Ovary (tissue), 9 donors: ENCODE data around the gene TMEM120B. TPM values are rescaled to one million over a fixed set of nuclear protein-coding genes. Genes with fewer than 3 reads are reported as not detected.
A peak's percentile ranks its signal among the peaks of the same experiment; 100 is the strongest.
"Not testable (repeated sequence)": the region's sequence is repeated elsewhere in the genome, so short reads cannot be mapped to it uniquely, and the experiment has no call there.

Source experiments
- DNase-seq, 5 donors: peaks; one replicate each; pipeline ENCODE4 v3.0.0-alpha.2; 2019 to 2020
- H3K27ac ChIP-seq, 2 donors: fragments of 200-600 bp; one replicate each; pipeline versions ENCODE4 v1.5.1 to v1.8.0; 2019 to 2022
- H3K27me3 ChIP-seq: fragments of 200-600 bp; one replicate; pipeline ENCODE4 v1.8.0; 2022
- H3K36me3 ChIP-seq: fragments of 200-600 bp; sonication (generic); one replicate; pipeline ENCODE4 v1.5.1; 2019
- H3K4me1 ChIP-seq: one replicate; pipeline ENCODE4 v1.8.1; 2013; ENCODE audit warnings: mild to moderate bottlenecking, moderate library complexity; ENCODE audit not compliant: insufficient read depth
- H3K4me3 ChIP-seq: fragments of 200-600 bp; sonication (generic); one replicate; pipeline ENCODE4 v1.5.1; 2017
- H3K9me3 ChIP-seq, 2 donors: fragments of 200-600 bp in 1 of 2; sonication (generic) in 1 of 2; one replicate each; pipeline versions ENCODE4 v1.5.1 to v1.8.1; 2013 to 2019; ENCODE audit warnings: mild to moderate bottlenecking in 1 of 2, moderate library complexity in 1 of 2
- EP300 ChIP-seq: sonication (generic); formaldehyde crosslinking; IDR thresholded peaks from one replicate; pipeline ENCODE4 v1.6.1; 2017; ENCODE audit warnings: antibody characterized with exemption
- POLR2A ChIP-seq: fragments of 450-650 bp; IDR thresholded peaks from one replicate; pipeline ENCODE4 v1.6.1; 2017; ENCODE audit warnings: antibody characterized with exemption, mild to moderate bottlenecking, moderate library complexity
- WGBS, 3 donors: extraction: QIAGEN DNeasy Blood & Tissue Kit in 1 of 3; methylation state at CpG; one replicate each; pipeline versions ENCODE4 v1.1.5 to v1.1.7; 2013 to 2017; 5-methylcytosine and 5-hydroxymethylcytosine counted together
- intact Hi-C, 4 donors: fragments of 100-400 bp; cut with DNase I; formaldehyde crosslinking; loops; one replicate each; pipeline versions ENCODE4 v1.11.0 to v1.15.1; 2022 to 2023
- polyA plus RNA-seq, 2 donors: library from polyadenylated mRNA; stranded (reverse); fragments of 200-250 nt in 1 of 2; fragments of 350-450 nt in 1 of 2; fragmentation: Illumina TruSeq in 1 of 2; extraction: RNeasy Lipid Tissue Mini Kit (QIAGEN cat#74804) in 1 of 2; gene quantifications; one replicate each; pipeline ENCODE4 v1.2.3, GENCODE V29; 2013 to 2014
- total RNA-seq, 7 donors: library from RNA; depleted of rRNA in 2 of 7; stranded (reverse); fragments of >200 nt in 2 of 7; fragmentation: NEBNext Ultra II Directional in 3 of 7; extraction: Animal tissue kit (Norgen Biotek cat#: 25700) in 3 of 7; gene quantifications; one replicate each; pipeline versions ENCODE4 v1.1.0 to v1.2.4, GENCODE V29; 2016 to 2023
- TF ChIP-seq, protein P1 (sequence below), 3 donors: fragments of 450-650 bp in 2 of 3; fragments of 200-600 bp in 1 of 3; IDR thresholded peaks; one replicate each; pipeline versions ENCODE4 v1.5.1 to v1.8.0; 2016 to 2022; ENCODE audit warnings: antibody characterized with exemption in 3 of 3, mild to moderate bottlenecking in 1 of 3
- donor health status: DM: no; HTN: no; CAD: no; lungs with moderate emphysema.
- donor health status: DM: no; HTN: no; CAD: no.
- donor health status: Bipolar disorder and iron deficiency.
- donor health status: DM: yes; HTN: yes; CAD: no.
- donor health status: DM: no; HTN: no; CAD: no.
- donor health status: DM: yes; HTN: yes; CAD: no.

Gene TMEM120B
- total and polyA plus RNA-seq, 9 donors = 2.0 to 15.3 (median 7.1) TPM

DNA sequence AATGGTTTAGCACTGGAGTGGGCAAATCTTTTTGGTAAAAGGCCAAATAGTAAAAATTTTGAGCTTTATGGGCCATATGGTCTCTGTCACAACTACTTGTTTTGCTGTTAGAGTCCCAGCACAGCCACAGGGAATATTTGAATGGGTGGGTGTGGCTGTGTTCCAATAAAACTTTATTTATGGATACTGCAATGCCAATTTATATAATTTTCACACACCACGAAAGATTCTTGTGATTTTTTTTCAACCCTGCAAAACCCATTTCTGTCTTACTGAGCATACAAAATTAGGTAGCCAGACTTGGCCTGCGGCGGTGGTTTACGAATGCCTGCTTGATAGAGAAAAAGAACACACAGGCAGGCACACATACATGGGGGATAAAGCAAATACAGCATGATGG is 28.3 kb downstream of the TMEM120B start:
- 79 to 86% (median 80%) methylated on average over 4 of the region's 4 CpGs for WGBS, 3 donors
- intact Hi-C loops = no loop called here
- Histone ChIP-seq H3K36me3 (no peaks in the 10 kb centered on the region), H3K27me3 (no peaks in the 10 kb centered on the region), H3K9me3 (no peaks in the 10 kb centered on the region), H3K4me3 (no peak overlapping the region), H3K4me1 (peaks cover 5% of the 10 kb centered on the region), H3K27ac (no peak overlapping the region)
- DNase-seq = no peak
- TF ChIP-seq, protein P1, sequence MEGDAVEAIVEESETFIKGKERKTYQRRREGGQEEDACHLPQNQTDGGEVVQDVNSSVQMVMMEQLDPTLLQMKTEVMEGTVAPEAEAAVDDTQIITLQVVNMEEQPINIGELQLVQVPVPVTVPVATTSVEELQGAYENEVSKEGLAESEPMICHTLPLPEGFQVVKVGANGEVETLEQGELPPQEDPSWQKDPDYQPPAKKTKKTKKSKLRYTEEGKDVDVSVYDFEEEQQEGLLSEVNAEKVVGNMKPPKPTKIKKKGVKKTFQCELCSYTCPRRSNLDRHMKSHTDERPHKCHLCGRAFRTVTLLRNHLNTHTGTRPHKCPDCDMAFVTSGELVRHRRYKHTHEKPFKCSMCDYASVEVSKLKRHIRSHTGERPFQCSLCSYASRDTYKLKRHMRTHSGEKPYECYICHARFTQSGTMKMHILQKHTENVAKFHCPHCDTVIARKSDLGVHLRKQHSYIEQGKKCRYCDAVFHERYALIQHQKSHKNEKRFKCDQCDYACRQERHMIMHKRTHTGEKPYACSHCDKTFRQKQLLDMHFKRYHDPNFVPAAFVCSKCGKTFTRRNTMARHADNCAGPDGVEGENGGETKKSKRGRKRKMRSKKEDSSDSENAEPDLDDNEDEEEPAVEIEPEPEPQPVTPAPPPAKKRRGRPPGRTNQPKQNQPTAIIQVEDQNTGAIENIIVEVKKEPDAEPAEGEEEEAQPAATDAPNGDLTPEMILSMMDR (IDR thresholded peaks at IDR 0.05) = no peak
- no peak for TF ChIP-seq POLR2A
- TF ChIP-seq EP300 = no peak

DNA sequence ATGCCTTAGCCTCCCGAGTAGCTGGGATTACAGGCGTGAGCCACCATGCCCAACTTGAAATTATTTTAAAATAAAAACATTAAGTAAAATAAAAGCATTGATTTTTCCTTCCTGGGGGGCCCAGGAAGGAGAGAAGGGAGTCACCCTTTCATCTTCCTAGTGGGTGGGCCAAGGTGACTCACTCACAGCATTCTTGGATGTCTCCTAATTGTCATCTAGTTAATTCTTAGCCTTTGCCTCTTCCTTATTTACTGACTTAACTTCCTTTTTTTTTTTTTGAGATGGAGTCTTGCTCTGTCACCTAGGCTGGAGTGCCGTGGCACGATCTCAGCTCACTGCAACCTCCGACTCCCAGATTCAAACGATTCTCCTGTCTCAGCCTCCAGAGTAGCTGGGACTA is 29.2 kb downstream of the TMEM120B start:
- TF ChIP-seq EP300 = no peak
- TF ChIP-seq, protein P1 (IDR thresholded peaks at IDR 0.05) = no peak
- no peak for TF ChIP-seq POLR2A
- WGBS, 3 donors = 85 to 89% (median 86%) methylated on average over 6 of the region's 6 CpGs

GRCh38 chr12:121745545-121745944 is 33.0 kb downstream of the TMEM120B start:
- H3K4me1 ChIP-seq = peaks cover 18% of the 10 kb centered on the region
- H3K36me3 ChIP-seq, H3K27ac ChIP-seq, H3K4me3 ChIP-seq, H3K27me3 ChIP-seq, H3K9me3 ChIP-seq, intact Hi-C loops, DNase-seq: not testable (repeated sequence)
- 86 to 93% (median 92%) methylated on average over 5 of the region's 5 CpGs for WGBS, 3 donors

More for the DNA sequence above, 29.2 kb downstream of the TMEM120B start:
- Histone ChIP-seq H3K27ac (no peak overlapping the region), H3K9me3 (no peaks in the 10 kb centered on the region), H3K27me3 (no peaks in the 10 kb centered on the region), H3K4me3 (no peak overlapping the region), H3K36me3 (no peaks in the 10 kb centered on the region), H3K4me1 (peaks cover 5% of the 10 kb centered on the region)
- intact Hi-C loops = no loop called here
- no peak for DNase-seq

GRCh38 chr12:121748218-121748570 is 35.6 kb downstream of the TMEM120B start:
- Histone ChIP-seq H3K4me1 (peaks cover 13% of the 10 kb centered on the region), H3K27ac (peak overlapping the region in 1 of 2 donors; percentile 38), H3K36me3 (no peaks in the 10 kb centered on the region), H3K9me3 (no peaks in the 10 kb centered on the region), H3K4me3 (no peak overlapping the region), H3K27me3 (no peaks in the 10 kb centered on the region)
- WGBS, 3 donors = 45 to 66% (median 51%) methylated on average over 12 to 13 of the region's 13 CpGs
- peak in 2 of 5 donors; percentile 49 to 52 for DNase-seq
- intact Hi-C loops = no loop called here
- no peak for TF ChIP-seq EP300
- TF ChIP-seq, protein P1 (IDR thresholded peaks at IDR 0.05) = no peak
- no peak for TF ChIP-seq POLR2A

- H3K27ac ChIP-seq = peak overlapping the region in 1 of 2 donors; percentile 38
- H3K36me3 ChIP-seq = no peaks in the 10 kb centered on the region
- H3K4me1 ChIP-seq = peaks cover 13% of the 10 kb centered on the region
- DNase-seq = peak; percentile 71 to 85 (median 77)
- no peak overlapping the region for H3K4me3 ChIP-seq
- TF ChIP-seq POLR2A = no peak
- no peak for TF ChIP-seq EP300
- TF ChIP-seq, protein P1 (IDR thresholded peaks at IDR 0.05) = peak in 1 of 3 donors; percentile 10
- no peaks in the 10 kb centered on the region for H3K9me3 ChIP-seq
- intact Hi-C loops = no loop called here
- 7 to 13% (median 11%) methylated on average over 17 of the region's 17 CpGs for WGBS, 3 donors
- H3K27me3 ChIP-seq = no peaks in the 10 kb centered on the region
These were observed 36.2 kb downstream of the TMEM120B start for GRCh38 chr12:121748571-121749265.
